HG02884 (cell line): Measurements from ENCODE around the gene ZNF365.
A peak's percentile ranks its signal among the peaks of the same experiment; 100 is the strongest.
"Not testable (repeated sequence)": the region's sequence is repeated elsewhere in the genome, so short reads cannot be mapped to it uniquely, and the experiment has no call there.

ENCODE experiments used
- ATAC-seq: cut with Tn5 transposase; IDR thresholded peaks from one replicate; pipeline ENCODE4 v1.9.1; 2021; ENCODE audit warnings: mild to moderate bottlenecking, moderate library complexity; ENCODE audit not compliant: unreplicated experiment

ZNF365 gene, protein sequence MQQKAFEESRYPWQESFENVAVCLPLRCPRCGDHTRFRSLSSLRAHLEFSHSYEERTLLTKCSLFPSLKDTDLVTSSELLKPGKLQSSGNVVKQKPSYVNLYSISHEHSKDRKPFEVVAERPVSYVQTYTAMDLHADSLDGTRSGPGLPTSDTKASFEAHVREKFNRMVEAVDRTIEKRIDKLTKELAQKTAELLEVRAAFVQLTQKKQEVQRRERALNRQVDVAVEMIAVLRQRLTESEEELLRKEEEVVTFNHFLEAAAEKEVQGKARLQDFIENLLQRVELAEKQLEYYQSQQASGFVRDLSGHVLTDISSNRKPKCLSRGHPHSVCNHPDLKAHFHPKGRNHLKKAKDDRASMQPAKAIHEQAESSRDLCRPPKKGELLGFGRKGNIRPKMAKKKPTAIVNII

GRCh38 chr10:62373995-62374861 lies at the start of gene ZNF365:
ZNF365 (plus strand) TSS chr10:62374369; CDS start chr10:62376194, 1,825 bp downstream.
- peak; percentile 52 for ATAC-seq

- ATAC-seq: no peak
Measured at GRCh38 chr10:62326176-62326575, 48.0 kb upstream of the ZNF365 start.

DNA sequence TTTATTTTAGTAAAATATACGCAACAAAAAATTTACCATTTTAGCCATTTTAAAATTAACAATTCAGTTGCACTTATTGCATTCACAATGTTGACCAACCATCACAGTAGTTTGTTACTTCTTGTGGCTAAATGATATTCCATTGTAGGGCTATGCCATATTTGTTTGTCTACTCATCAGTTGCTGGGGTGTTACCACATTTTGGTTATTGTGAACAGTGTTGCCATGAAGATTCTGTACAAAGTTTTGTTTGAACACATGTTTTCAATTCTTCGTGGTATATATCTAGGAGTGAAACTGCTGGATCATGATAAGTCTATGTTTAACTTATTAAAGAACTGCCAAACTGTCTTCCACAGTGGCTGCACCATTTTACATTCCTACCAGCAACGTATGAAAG lies 46.3 kb upstream of the ZNF365 start:
- ATAC-seq: no peak

DNA sequence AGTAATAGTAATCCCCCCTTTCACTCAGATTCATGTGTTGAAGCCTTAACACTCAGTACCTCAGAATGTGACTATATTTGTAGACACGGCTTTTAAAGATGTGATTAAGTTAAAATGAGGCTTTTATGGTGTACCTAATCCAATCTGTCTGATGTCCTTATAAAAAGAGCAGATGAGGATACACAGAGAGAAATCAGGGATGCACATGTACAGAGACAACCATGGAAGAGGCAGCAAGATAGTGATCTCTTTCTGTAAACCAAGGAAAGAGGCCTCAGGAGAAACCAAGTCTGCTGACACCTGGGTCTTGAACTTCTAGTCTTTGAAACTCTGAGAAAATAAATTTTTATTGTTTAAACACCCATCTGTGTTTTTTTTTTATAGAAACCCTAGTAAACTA lies 44.0 kb upstream of the ZNF365 start:
- ATAC-seq: no peak

DNA sequence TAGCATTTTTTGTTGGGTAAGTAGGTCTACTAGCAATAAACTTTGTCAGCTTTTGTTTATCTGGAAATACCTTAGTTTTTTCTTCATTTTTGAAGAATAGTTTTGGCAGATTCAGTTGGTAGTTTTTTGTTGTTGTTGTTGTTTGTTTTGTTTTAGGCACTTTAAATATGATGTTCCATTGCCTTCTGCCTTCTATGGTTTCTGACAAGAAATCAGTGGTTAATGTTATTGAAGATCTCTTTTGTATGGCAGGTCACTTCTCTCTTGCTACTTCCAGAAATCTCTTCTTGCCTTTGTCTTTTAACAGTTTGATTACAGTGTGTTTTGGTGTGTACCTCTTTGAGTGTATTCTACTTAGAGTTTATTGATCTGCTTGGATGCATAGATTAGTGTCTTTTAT lies 41.8 kb upstream of the ZNF365 start:
- ATAC-seq: no peak

DNA sequence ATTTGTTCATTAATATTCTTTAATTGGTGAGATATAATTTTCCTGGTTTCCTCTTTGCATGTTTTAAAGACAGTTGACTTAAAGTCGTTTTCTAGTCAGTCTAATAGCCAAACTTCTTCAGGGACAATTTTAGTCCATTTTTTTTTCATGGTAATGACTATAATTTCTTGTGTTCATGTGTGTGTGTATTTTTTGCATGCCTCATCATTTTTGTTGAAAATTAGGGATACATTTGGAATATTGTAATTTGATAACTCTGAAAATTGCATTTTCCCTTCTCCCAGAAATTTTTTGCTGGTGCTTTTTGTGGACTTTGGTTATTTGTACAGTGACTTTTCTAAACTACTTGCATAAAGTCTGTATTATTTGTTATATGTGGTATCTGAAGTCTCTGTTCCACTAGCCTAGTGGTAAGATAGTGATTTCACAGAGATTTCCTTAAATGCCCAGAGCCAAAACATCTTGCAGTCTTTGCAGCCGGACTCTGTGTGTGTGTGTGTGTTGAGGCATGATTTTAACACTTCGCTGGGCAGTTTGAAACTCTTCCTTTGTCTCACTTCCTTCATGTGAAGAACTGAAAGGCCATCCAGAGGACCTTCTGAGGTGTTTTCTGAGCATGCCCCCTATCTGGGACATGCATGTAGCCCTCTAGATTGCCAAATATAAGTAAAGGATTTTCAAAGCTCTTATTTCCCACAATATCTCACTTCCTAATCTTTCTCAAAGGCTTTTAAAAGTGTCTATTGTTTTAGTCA lies 40.9 kb upstream of the ZNF365 start:
- no peak for ATAC-seq

DNA sequence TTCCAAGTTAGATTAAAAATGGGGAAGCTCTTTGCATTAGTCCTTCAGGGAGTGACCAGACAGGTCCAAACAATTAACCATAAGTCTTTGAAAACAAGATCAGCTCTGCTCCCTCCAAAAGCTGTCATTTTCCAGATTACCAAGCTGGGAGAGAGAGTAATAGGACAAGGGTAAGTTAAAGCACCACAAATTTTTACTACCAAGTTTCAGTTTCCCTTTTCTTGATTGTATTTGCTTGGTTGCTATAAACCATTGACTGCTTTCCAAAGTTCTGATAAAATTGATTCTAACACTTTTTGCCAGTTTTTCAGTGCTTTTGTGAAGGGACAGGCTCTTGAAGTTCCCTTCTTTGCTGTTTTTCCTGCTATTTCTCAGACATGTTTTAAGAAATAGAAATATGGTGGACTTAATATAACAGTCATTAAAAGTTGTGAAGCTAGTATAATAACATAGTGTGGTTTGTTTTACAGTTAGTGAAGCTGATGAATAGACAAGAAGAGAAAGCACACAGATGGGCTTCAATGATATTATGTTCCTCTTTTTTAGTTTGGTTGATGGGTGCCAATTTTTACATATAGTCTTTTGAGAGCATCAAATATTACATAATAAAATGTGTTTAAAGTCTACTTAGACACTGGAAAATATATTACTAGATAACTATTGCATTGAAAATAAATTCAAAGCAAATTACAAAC lies 40.0 kb upstream of the ZNF365 start:
- no peak for ATAC-seq

GRCh38 chr10:62335326-62335725 lies 38.8 kb upstream of the ZNF365 start:
- no peak for ATAC-seq

DNA sequence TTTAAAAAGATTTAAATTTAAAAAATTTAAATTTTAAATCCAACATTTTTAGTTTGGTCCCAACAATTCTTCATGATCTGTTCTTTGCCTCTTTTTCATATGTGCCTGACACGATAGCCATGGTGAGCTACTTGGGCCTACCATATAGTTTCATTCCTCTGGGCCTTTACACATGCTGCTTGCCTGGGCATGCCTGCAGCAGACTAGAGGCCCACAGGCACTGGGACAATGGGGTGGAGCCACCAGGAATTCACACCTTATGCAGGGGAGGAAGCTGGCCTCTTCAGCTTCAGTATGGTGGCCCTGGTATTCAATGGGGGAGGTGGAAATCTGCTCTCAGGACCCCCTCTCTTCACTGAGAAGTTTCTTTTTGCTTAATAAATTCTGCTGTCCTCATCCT lies 37.8 kb upstream of the ZNF365 start:
- ATAC-seq: no peak

GRCh38 chr10:62341419-62341818 lies 32.8 kb upstream of the ZNF365 start:
- ATAC-seq: no peak

- ATAC-seq: no peak
Measured at GRCh38 chr10:62343000-62343399, 31.2 kb upstream of the ZNF365 start.

DNA sequence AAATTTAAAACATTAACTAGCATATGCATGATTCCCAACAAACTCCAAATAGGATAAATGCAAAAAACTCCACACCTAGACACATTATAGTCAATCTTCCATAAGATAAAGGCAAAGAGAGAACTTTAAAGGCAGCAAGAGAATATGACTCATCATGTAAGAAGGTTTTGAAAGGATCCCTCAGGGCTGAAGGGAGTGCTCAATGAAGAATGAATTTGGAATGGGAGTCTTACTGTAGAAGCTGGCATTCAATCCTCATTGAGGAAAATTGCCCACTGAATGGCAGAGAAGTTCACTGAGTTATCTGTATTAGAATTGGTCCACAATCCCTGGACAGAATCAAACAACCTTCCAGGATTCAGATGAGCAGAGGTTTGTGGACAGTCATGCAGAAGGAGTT lies 26.1 kb upstream of the ZNF365 start:
- ATAC-seq: no peak

DNA sequence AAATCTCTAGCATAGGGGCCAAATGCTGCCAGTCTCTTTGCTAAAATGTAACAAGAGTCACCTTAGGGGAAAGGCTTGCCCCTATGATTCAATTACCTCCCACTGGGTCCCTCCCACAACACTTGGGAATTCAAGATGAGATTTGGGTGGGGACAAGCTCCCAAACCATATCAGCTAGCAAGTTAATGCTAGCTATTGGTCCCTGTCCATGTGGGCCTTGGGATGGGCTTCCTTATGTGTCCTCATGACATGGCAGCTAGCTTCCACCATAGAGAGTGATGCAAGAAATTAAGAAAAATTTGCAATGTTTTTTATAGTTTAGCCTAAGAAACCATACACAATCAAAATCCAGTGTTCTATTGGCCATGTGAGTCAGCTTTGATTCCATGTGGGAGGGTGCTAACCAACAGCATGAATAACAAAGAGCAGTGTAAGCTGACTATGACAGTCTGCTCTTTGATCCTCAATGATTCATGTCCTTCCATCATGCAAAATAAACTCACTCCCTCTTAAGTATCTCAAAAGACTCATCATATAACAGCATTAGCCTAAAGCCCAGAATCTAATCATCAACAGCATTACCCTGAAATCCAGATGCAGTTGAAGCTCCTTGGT lies 21.7 kb upstream of the ZNF365 start:
- no peak for ATAC-seq

- ATAC-seq: no peak
Measured at GRCh38 chr10:62354916-62355315, 19.3 kb upstream of the ZNF365 start.

DNA sequence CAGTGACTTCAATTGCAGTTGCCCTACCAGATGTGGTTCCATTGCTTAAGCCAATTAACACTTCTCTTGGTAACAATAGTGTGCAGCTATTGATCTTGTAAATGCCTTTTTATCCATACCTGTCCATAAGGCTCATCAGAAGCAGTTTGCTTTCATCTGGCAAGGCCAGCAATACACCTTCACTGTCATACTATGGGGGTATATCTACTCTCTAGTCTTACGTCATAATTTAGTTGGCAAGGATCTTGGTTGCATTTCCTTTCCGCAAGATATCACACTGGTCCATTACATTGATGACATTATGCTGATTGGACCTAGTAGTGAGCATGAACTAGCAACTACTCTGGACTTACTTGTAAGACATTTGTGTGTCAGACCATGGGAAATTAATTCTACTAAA lies 17.7 kb upstream of the ZNF365 start:
- ATAC-seq: no peak

GRCh38 chr10:62358151-62358550 lies 16.0 kb upstream of the ZNF365 start:
- ATAC-seq: not testable (repeated sequence)

GRCh38 chr10:62373639-62373994 lies 552 bp upstream of the ZNF365 start:
- no peak for ATAC-seq

DNA sequence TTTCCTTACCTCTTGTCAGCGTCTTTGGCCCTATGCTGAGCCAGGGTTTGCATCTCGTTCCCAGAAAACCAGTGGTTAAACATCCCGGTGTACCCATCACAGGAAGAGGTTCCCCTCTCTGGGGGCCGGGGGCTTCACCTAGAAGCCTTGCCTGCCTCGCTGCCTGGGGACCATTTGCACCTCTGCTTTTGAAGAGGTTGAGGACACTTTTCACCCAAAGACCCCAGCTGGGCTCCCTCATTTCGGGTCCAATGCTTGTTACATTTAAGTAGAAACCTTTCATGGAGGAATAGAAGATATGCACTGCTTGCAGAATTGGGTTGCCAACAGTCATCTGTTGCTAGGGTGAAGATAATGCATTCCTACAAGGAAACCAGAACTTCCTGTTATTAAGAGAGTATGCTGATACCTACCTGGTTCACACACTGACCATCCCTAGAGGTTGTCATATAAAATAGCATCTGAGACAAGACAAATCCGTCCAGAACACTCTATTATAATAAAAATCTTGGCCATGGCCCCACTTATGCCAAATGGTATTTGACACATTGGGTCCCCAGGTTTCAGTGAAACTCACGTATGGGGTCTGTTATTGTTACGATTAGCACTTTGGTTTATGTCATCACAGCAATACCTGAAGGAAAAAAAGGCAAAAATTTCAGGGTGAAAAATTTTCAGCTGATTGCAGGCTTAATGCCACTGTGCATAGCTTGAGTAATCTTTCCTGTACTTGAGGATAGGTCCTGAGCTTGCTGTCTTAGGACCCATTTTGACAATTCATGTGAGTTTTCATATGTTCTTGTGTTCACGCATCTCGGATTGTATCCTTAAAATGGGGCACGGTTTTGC lies 917 bp downstream of the ZNF365 start:
- no peak for ATAC-seq
